ENCODE data around the gene PP2D1. TPM values are rescaled to one million over a fixed set of nuclear protein-coding genes. Genes with fewer than 3 reads are reported as not detected.

PP2D1 gene
- total RNA-seq, 4 donors from 2014 or later, result not detected

GRCh38 chr3:19945534-19945933, 66.5 kb downstream of the PP2D1 start:
- Histone ChIP-seq H3K27me3 (no peaks in the 10 kb centered on the region), H3K9me3 (no peaks in the 10 kb centered on the region), H3K4me3 (peak overlapping the region; percentile 92), H3K27ac (peak overlapping the region; percentile 100), H3K36me3 (no peaks in the 10 kb centered on the region), H3K4me1 (peaks cover 36% of the 10 kb centered on the region)
- WGBS, result 87% methylated on average over 9 of the region's 9 CpGs
- no peak for DNase-seq (ENCODE audit: low spot score in 2 of 2)
- TF ChIP-seq CTCF (IDR thresholded peaks at IDR 0.05) (no peak), POLR2AphosphoS5 (IDR thresholded peaks at IDR 0.05) (no peak), POLR2A (IDR thresholded peaks at IDR 0.05) (no peak), EP300 (IDR thresholded peaks at IDR 0.05) (no peak)

GRCh38 chr3:19940643-19941042, 71.4 kb downstream of the PP2D1 start:
- no peak for DNase-seq (ENCODE audit: low spot score in 2 of 2)
- Histone ChIP-seq H3K27me3 (no peaks in the 10 kb centered on the region), H3K27ac (no peak overlapping the region), H3K9me3 (no peaks in the 10 kb centered on the region), H3K36me3 (no peaks in the 10 kb centered on the region), H3K4me3 (no peak overlapping the region), H3K4me1 (peaks cover 6% of the 10 kb centered on the region)
- TF ChIP-seq CTCF (IDR thresholded peaks at IDR 0.05), result no peak
- TF ChIP-seq POLR2AphosphoS5 (IDR thresholded peaks at IDR 0.05), result no peak
- TF ChIP-seq EP300 (IDR thresholded peaks at IDR 0.05), result no peak
- no peak for TF ChIP-seq POLR2A (IDR thresholded peaks at IDR 0.05)
- WGBS, result 60% methylated on average over 1 of the region's 1 CpG

- peaks cover 6% of the 10 kb centered on the region for H3K4me1 ChIP-seq
- H3K36me3 ChIP-seq, result no peaks in the 10 kb centered on the region
- no peaks in the 10 kb centered on the region for H3K27me3 ChIP-seq
- no peak overlapping the region for H3K4me3 ChIP-seq
- TF ChIP-seq CTCF (IDR thresholded peaks at IDR 0.05) (no peak), POLR2AphosphoS5 (IDR thresholded peaks at IDR 0.05) (no peak), POLR2A (IDR thresholded peaks at IDR 0.05) (no peak), EP300 (IDR thresholded peaks at IDR 0.05) (no peak)
- H3K9me3 ChIP-seq, result no peaks in the 10 kb centered on the region
- WGBS, result 83% methylated on average over 1 of the region's 1 CpG
- DNase-seq (ENCODE audit: low spot score in 2 of 2), result no peak
- H3K27ac ChIP-seq, result no peak overlapping the region
Measured at GRCh38 chr3:19938295-19938627, 73.8 kb downstream of the PP2D1 start.

GRCh38 chr3:19937459-19938294, 74.4 kb downstream of the PP2D1 start:
- WGBS, result 83% methylated on average over 7 of the region's 7 CpGs
- Histone ChIP-seq H3K9me3 (no peaks in the 10 kb centered on the region), H3K27me3 (no peaks in the 10 kb centered on the region), H3K27ac (no peak overlapping the region), H3K36me3 (no peaks in the 10 kb centered on the region), H3K4me1 (peaks cover 6% of the 10 kb centered on the region), H3K4me3 (no peak overlapping the region)
- TF ChIP-seq POLR2A (IDR thresholded peaks at IDR 0.05), result no peak
- no peak for TF ChIP-seq EP300 (IDR thresholded peaks at IDR 0.05)
- no peak for TF ChIP-seq POLR2AphosphoS5 (IDR thresholded peaks at IDR 0.05)
- no peak for TF ChIP-seq CTCF (IDR thresholded peaks at IDR 0.05)
- no peak for DNase-seq (ENCODE audit: low spot score in 2 of 2)

Other genes with a start within 250 kb of the PP2D1 start
- gene EFHB, start 78.0 kb downstream of the PP2D1 start, total RNA-seq, result 1 to 10 TPM in 2 of 4 donors, under 1 TPM in 1, not detected in 1; 0.89 to 2.4 (median 1.8) TPM
- gene RAB5A, start 65.2 kb downstream of the PP2D1 start, total RNA-seq, result 100 to 1,000 TPM in 1 of 4 donors, 10 to 100 TPM in 3; 82.4 to 108 (median 94.4) TPM
- gene KAT2B, start 28.2 kb upstream of the PP2D1 start, total RNA-seq, result 10 to 100 TPM; 35.7 to 63.7 (median 40.2) TPM
- gene SGO1, start 173.9 kb upstream of the PP2D1 start, total RNA-seq, result 1 to 10 TPM in 3 of 4 donors, under 1 TPM in 1; 0.89 to 2.6 (median 1.6) TPM